K562 (cell line): ENCODE data around the gene KRAS. TPM values are rescaled to one million over a fixed set of nuclear protein-coding genes. Genes with fewer than 3 reads are reported as not detected.

Experiments used
- ARHGAP35 ChIP-seq: fragments of 450-650 bp; IDR thresholded peaks from 2 replicates; pipeline ENCODE4 v1.6.1; 2018; ENCODE audit not compliant: partially characterized antibody
- CBFA2T2 ChIP-seq: fragments of 450-650 bp; conservative IDR thresholded peaks from 2 replicates; pipeline ENCODE4 v1.6.1; 2017; ENCODE audit warnings: mild to moderate bottlenecking
- EHMT2 ChIP-seq: fragments of 450-650 bp; IDR thresholded peaks from 2 replicates; pipeline ENCODE4 v1.6.1; 2018; ENCODE audit warnings: antibody characterized with exemption
- ETV1 ChIP-seq: fragments of 450-650 bp; conservative IDR thresholded peaks from 2 replicates; pipeline ENCODE4 v1.6.1; 2016; ENCODE audit warnings: missing genetic modification characterization, control low read depth, low read depth, missing compliant biosample characterization
- FOXK2 ChIP-seq, 2 experiments: fragments of 450-650 bp; IDR thresholded peaks in 1 of 2; conservative IDR thresholded peaks in 1 of 2; 2 replicates each; pipeline ENCODE4 v1.6.1; 2016; ENCODE audit warnings: low read depth in 2 of 2, mild to moderate bottlenecking in 1 of 2
- GATA2 ChIP-seq: sonication (generic); formaldehyde crosslinking; IDR thresholded peaks from 2 replicates; pipeline ENCODE4 v1.4.0; 2020; ENCODE audit warnings: mild to moderate bottlenecking, missing genetic modification reagents
- GATAD2B ChIP-seq: fragments of 450-650 bp; IDR thresholded peaks from 2 replicates; pipeline ENCODE4 v1.6.1; 2017; ENCODE audit warnings: mild to moderate bottlenecking, borderline replicate concordance
- KAT8 ChIP-seq: fragments of 450-650 bp; IDR thresholded peaks from 2 replicates; pipeline ENCODE4 v1.6.1; 2016; ENCODE audit warnings: low read depth, mild to moderate bottlenecking
- KLF16 ChIP-seq: IDR thresholded peaks from 2 replicates; pipeline ENCODE4 v1.6.1; 2016; ENCODE audit warnings: antibody characterized with exemption
- MECOM ChIP-seq: fragments of 250-450 bp; sonication (Bioruptor Pico); IDR thresholded peaks from 2 replicates; pipeline ENCODE4 v1.8.0; 2022; ENCODE audit warnings: inconsistent platforms
- POLR2B ChIP-seq: fragments of 450-650 bp; IDR thresholded peaks from 2 replicates; pipeline ENCODE4 v1.6.1; 2018; ENCODE audit warnings: low read depth; ENCODE audit not compliant: partially characterized antibody
- POLR3A ChIP-seq: IDR thresholded peaks from 2 replicates; pipeline ENCODE4 v1.6.1; 2011; ENCODE audit warnings: borderline replicate concordance, mild to moderate bottlenecking, moderate library complexity; ENCODE audit not compliant: insufficient read length, insufficient read depth; ENCODE audit errors: extremely low read depth
- TEAD4 ChIP-seq, 2 experiments: sonication (generic) in 1 of 2; formaldehyde crosslinking in 1 of 2; IDR thresholded peaks; 2 replicates each; pipeline versions ENCODE4 v1.6.1 to v1.8.0; 2012 to 2022; ENCODE audit warnings: borderline replicate concordance in 1 of 2, inconsistent platforms in 1 of 2, low read length in 1 of 2, mild to moderate bottlenecking in 1 of 2, missing genetic modification reagents in 1 of 2
- THRAP3 ChIP-seq: fragments of 450-650 bp; IDR thresholded peaks from 2 replicates; pipeline ENCODE4 v1.6.1; 2016; ENCODE audit warnings: mild to moderate bottlenecking, inconsistent platforms, borderline replicate concordance
- TRIM24 ChIP-seq, 2 experiments: fragments of 450-650 bp; IDR thresholded peaks; 2 replicates each; pipeline ENCODE4 v1.6.1; 2016
- ZNF699 ChIP-seq: fragments of 250-450 bp; sonication (Bioruptor Pico); IDR thresholded peaks from 2 replicates; pipeline ENCODE4 v1.8.0; 2021; ENCODE audit warnings: mild to moderate bottlenecking, moderate library complexity; ENCODE audit not compliant: insufficient replicate concordance
- polyA plus RNA-seq, 8 experiments: library from polyadenylated mRNA; depleted of rRNA in 4 of 8; stranded (reverse) in 5 of 8; unstranded in 3 of 8; fragments of >200 nt; fragmentation: Nextera tagmentation in 2 of 8; fragmentation: Illumina TruSeq in 1 of 8; extraction: Ambion mirVana in 2 of 8; extraction: Trizol in 1 of 8; gene quantifications; 2 replicates each; pipeline versions ENCODE4 v1.2.1 to v1.2.3, GENCODE V29; 2011 to 2014; ENCODE audit warnings: inconsistent platforms in 1 of 8, missing spikeins in 1 of 8
- total RNA-seq, 7 experiments: library from RNA; depleted of rRNA in 6 of 7; stranded (reverse); fragments of >200 nt in 6 of 7; fragmentation: Illumina TruSeq in 2 of 7; extraction: Trizol in 2 of 7; gene quantifications; 2 replicates each; pipeline versions ENCODE4 v1.2.1 to v1.2.3, GENCODE V29; 2011 to 2021; ENCODE audit warnings: low replicate concordance in 1 of 7
- TF ChIP-seq, protein P1 (sequence below): fragments of 450-650 bp; IDR thresholded peaks from 2 replicates; pipeline ENCODE4 v1.6.1; 2017; ENCODE audit warnings: mild to moderate bottlenecking, moderate library complexity
- TF ChIP-seq, protein P2 (sequence below): sonication (generic); formaldehyde crosslinking; IDR thresholded peaks from 2 replicates; pipeline ENCODE4 v1.5.0; 2020; ENCODE audit warnings: missing genetic modification reagents
- TF ChIP-seq, protein P3 (sequence below), 2 experiments: IDR thresholded peaks; 2 replicates each; pipeline ENCODE4 v1.6.1; 2012; ENCODE audit warnings: improper control_type of control experiment in 2 of 2, low read depth in 2 of 2, low read length in 2 of 2, borderline replicate concordance in 1 of 2
- TF ChIP-seq, protein P4 (sequence below), 2 experiments: fragments of 450-650 bp; conservative IDR thresholded peaks; 2 replicates each; pipeline ENCODE4 v1.6.1; 2017; ENCODE audit warnings: mild to moderate bottlenecking in 2 of 2, moderate library complexity in 2 of 2

The KRAS gene
- total and polyA plus RNA-seq, 9 of the 15 experiments (the other 6 are each of a cell fraction or from before 2014, with no cell fraction given) = 7.2 to 21.2 (median 12.7) TPM

DNA sequence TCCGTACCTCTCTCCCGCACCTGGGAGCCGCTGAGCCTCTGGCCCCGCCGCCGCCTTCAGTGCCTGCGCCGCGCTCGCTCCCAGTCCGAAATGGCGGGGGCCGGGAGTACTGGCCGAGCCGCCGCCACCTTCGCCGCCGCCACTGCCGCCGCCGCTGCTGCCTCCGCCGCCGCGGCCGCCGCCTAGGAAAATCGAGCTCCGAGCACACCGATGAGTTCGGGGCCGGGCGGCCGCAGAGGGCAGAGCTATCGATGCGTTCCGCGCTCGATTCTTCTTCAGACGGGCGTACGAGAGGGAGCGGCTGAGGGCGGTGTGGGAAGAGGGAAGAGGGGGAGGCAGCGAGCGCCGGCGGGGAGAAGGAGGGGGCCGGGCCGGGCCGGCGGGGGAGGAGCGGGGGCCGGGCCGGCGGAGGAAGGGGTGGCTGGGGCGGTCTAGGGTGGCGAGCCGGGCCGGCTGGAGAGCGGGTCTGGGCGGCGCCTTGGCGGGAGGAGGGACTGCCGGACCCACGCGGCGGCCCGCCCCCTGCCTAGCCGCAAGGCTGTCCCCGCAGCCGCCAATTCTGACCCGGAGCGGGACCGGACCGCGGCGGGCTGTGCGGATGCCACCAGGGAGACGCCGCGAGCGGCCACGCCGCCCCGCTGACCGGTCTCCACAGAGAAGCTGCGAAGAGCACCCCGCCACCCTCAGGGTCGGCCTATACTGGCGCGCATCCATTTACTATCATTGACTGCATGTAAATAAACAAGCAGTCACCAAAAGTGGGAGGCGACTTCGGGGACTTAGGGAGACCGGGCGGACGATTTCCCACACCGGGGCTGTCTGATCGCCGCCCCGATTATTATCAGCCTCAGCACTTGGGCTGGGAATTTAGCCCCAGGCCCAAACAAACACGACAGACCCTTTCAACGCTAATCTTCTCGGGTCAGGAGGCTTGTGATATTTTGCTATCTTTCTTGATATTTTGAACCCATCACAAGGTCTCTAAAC is at the start of gene KRAS (continued):
- TF ChIP-seq, protein P1, sequence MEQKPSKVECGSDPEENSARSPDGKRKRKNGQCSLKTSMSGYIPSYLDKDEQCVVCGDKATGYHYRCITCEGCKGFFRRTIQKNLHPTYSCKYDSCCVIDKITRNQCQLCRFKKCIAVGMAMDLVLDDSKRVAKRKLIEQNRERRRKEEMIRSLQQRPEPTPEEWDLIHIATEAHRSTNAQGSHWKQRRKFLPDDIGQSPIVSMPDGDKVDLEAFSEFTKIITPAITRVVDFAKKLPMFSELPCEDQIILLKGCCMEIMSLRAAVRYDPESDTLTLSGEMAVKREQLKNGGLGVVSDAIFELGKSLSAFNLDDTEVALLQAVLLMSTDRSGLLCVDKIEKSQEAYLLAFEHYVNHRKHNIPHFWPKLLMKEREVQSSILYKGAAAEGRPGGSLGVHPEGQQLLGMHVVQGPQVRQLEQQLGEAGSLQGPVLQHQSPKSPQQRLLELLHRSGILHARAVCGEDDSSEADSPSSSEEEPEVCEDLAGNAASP = no peak
- no peak for TF ChIP-seq ARHGAP35
- TF ChIP-seq, protein P2, sequence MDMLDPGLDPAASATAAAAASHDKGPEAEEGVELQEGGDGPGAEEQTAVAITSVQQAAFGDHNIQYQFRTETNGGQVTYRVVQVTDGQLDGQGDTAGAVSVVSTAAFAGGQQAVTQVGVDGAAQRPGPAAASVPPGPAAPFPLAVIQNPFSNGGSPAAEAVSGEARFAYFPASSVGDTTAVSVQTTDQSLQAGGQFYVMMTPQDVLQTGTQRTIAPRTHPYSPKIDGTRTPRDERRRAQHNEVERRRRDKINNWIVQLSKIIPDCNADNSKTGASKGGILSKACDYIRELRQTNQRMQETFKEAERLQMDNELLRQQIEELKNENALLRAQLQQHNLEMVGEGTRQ (CRISPR knock-in tag) = no peak
- peak; percentile 67; the same call in 1 of the 2 replicates for TF ChIP-seq GATAD2B
- no peak for TF ChIP-seq THRAP3
- TF ChIP-seq CBFA2T2 = no peak
- TF ChIP-seq KAT8 = no peak
- TF ChIP-seq POLR2B = peak; percentile 24
- peak; percentile 93 to 96 for TF ChIP-seq FOXK2 (conservative IDR thresholded peaks at IDR 0.05 in 1 of 2, IDR thresholded peaks at IDR 0.05 in 1 of 2; ENCODE audit: low read depth in 2 of 2)
- no peak for TF ChIP-seq MECOM
- no peak for TF ChIP-seq KLF16
- peak in 1 of 2 experiments; percentile 51; a peak in 2 of 4 replicates for TF ChIP-seq TRIM24 (IDR thresholded peaks at IDR 0.05)
- TF ChIP-seq, protein P3, sequence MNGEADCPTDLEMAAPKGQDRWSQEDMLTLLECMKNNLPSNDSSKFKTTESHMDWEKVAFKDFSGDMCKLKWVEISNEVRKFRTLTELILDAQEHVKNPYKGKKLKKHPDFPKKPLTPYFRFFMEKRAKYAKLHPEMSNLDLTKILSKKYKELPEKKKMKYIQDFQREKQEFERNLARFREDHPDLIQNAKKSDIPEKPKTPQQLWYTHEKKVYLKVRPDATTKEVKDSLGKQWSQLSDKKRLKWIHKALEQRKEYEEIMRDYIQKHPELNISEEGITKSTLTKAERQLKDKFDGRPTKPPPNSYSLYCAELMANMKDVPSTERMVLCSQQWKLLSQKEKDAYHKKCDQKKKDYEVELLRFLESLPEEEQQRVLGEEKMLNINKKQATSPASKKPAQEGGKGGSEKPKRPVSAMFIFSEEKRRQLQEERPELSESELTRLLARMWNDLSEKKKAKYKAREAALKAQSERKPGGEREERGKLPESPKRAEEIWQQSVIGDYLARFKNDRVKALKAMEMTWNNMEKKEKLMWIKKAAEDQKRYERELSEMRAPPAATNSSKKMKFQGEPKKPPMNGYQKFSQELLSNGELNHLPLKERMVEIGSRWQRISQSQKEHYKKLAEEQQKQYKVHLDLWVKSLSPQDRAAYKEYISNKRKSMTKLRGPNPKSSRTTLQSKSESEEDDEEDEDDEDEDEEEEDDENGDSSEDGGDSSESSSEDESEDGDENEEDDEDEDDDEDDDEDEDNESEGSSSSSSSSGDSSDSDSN (IDR thresholded peaks at IDR 0.05; ENCODE audit: borderline replicate concordance in 1 of 2, low read depth in 2 of 2, low read length in 2 of 2) = no peak; a peak in 2 of 4 replicates
- no peak for TF ChIP-seq EHMT2
- TF ChIP-seq TEAD4 (IDR thresholded peaks at IDR 0.05; ENCODE audit: low read length) = peak; percentile 32; the same call in 1 of the 2 replicates
- TF ChIP-seq TEAD4 (CRISPR knock-in tag; IDR thresholded peaks at IDR 0.05; ENCODE audit: borderline replicate concordance) = no peak
- no peak; the same call in 1 of the 2 replicates for TF ChIP-seq ETV1
- no peak for TF ChIP-seq POLR3A
- TF ChIP-seq ZNF699 (CRISPR knock-in tag) = no peak
- TF ChIP-seq GATA2 (CRISPR knock-in tag) = 0 out of 2 replicates have a peak, but pooled peaks have one; percentile 29
- TF ChIP-seq, protein P4, sequence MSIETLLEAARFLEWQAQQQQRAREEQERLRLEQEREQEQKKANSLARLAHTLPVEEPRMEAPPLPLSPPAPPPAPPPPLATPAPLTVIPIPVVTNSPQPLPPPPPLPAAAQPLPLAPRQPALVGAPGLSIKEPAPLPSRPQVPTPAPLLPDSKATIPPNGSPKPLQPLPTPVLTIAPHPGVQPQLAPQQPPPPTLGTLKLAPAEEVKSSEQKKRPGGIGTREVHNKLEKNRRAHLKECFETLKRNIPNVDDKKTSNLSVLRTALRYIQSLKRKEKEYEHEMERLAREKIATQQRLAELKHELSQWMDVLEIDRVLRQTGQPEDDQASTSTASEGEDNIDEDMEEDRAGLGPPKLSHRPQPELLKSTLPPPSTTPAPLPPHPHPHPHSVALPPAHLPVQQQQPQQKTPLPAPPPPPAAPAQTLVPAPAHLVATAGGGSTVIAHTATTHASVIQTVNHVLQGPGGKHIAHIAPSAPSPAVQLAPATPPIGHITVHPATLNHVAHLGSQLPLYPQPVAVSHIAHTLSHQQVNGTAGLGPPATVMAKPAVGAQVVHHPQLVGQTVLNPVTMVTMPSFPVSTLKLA (conservative IDR thresholded peaks at IDR 0.05) = peak; percentile 82 to 94
